DOHH2 (cell line): ENCODE data around the gene ACP3.

Source experiments
- CTCF ChIP-seq: fragments of 200-600 bp; sonication (generic); IDR thresholded peaks from one replicate; pipeline ENCODE4 v1.5.1; 2014; ENCODE audit warnings: antibody characterized with exemption, mild to moderate bottlenecking, low read depth, low read length; ENCODE audit not compliant: poor library complexity, severe bottlenecking
- EZH2phosphoT487 ChIP-seq: fragments of 200-600 bp; sonication (generic); IDR thresholded peaks from 2 replicates; pipeline ENCODE4 v1.6.1; 2017; ENCODE audit warnings: borderline replicate concordance, mild to moderate bottlenecking, antibody characterized with exemption, low read length, moderate library complexity, mixed read lengths

DNA sequence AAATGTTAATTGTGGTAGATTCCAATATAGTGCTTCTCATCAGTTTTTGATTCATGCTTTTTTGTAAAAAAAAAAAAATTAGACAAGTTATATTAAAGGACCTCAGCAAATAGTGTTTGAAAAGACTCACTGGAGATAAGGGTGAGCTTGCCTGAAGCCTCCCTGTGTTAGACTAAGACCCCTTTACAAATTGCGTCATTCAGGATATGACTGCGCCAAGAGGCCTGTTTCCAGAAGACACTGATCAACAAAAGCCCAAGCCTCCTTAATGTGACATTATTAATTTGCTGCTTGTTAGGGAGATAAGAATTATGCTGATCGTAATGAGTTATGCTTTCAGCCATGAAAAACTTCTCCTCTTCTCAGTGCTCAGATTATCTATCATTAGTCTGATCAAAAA is 87.1 kb downstream of the ACP3 start:
- TF ChIP-seq EZH2phosphoT487 (no peak), CTCF (no peak)
